ENCODE results near the gene FDXR. TPM values are rescaled to one million over a fixed set of nuclear protein-coding genes. Genes with fewer than 3 reads are reported as not detected.

FDXR gene
- total and polyA plus RNA-seq, 9 of the 15 experiments (the other 6 are each of a cell fraction or from before 2014, with no cell fraction given), result 0.89 to 70.7 (median 30.9) TPM

DNA sequence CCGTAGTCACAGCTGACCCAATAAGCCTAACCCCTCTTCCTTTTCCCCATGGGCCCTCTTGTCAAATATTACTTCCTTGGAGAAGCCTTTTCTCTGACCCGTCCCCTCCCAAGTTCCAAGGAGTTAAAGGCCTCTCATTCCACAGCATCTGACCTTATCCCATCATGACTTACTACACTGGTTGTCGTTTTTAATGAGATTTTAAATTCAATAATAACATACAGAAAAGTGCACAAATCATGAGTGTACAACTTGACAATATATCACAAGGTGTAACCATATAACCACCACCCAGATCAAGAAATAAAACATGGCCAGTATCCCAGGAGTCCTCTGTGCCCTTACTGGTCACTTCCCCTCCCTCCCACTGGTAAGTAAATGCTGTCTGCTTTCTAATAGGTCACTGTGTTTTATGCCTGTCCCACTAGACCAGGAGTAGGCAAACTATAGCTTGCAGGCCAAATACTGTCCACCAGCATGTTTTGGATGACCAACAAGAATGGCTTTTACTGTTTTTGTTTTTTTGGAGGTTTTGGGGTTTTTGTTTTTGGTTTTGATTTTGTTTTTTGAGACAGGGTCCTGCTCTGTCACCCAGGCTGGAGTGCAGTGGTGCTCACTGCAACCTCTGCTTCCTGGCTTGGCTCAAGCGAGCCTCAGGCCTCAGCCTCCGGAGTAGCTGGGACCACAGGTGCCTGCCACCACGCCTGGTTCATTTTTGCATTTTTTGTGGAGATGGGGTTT is 1.2 kb upstream of the FDXR start (continued):
- TF ChIP-seq TEAD4 (IDR thresholded peaks at IDR 0.05; ENCODE audit: low read length) (0 out of 2 replicates have a peak, but pooled peaks have one; percentile 5), TEAD4 (CRISPR knock-in tag; IDR thresholded peaks at IDR 0.05; ENCODE audit: borderline replicate concordance) (no peak), TBP (optimal IDR thresholded peaks at IDR 0.05; ENCODE audit: low read depth, low read length) (peak; percentile 58), NFE2L1 (tag; IDR thresholded peaks at IDR 0.05; ENCODE audit: borderline replicate concordance, low read depth) (no peak; the same call in 1 of the 2 replicates), MEF2D (tag; conservative IDR thresholded peaks at IDR 0.05; ENCODE audit: low read depth) (no peak), ZNF175 (CRISPR knock-in tag; IDR thresholded peaks at IDR 0.05; ENCODE audit: low read depth) (peak; percentile 82), ZNF644 (tag; IDR thresholded peaks at IDR 0.05; ENCODE audit: low read depth) (peak; percentile 22; the same call in 1 of the 2 replicates), ZNF354B (CRISPR knock-in tag; IDR thresholded peaks at IDR 0.05) (no peak), ZBTB7A (IDR thresholded peaks at IDR 0.05; ENCODE audit: borderline replicate concordance, control insufficient read depth, low read depth, low read length) (no peak), GATA2 (CRISPR knock-in tag; IDR thresholded peaks at IDR 0.05) (no peak), MYC (IDR thresholded peaks at IDR 0.05; ENCODE audit: low read depth, low read length) (no peak), MYC (CRISPR knock-in tag; IDR thresholded peaks at IDR 0.05; ENCODE audit: borderline replicate concordance, low read depth) (peak; percentile 10; the same call in 1 of the 2 replicates), NR2C2 (CRISPR knock-in tag; IDR thresholded peaks at IDR 0.05) (no peak), NR2C2 (tag; IDR thresholded peaks at IDR 0.05) (peak; percentile 43; the same call in 1 of the 2 replicates), XRCC3 (IDR thresholded peaks at IDR 0.05) (no peak), ZNF584 (CRISPR knock-in tag; IDR thresholded peaks at IDR 0.05; ENCODE audit: low read depth) (peak; percentile 57; the same call in 1 of the 2 replicates), XRCC5 (IDR thresholded peaks at IDR 0.05; ENCODE audit: low read depth, low read length) (no peak), C11orf30 (IDR thresholded peaks at IDR 0.05; ENCODE audit: low read depth) (peak; percentile 43; the same call in 1 of the 2 replicates), SREBF2 (CRISPR knock-in tag; IDR thresholded peaks at IDR 0.05) (no peak), ESRRB (CRISPR knock-in tag; IDR thresholded peaks at IDR 0.05; ENCODE audit: borderline replicate concordance) (no peak)
- TF ChIP-seq, protein P1, sequence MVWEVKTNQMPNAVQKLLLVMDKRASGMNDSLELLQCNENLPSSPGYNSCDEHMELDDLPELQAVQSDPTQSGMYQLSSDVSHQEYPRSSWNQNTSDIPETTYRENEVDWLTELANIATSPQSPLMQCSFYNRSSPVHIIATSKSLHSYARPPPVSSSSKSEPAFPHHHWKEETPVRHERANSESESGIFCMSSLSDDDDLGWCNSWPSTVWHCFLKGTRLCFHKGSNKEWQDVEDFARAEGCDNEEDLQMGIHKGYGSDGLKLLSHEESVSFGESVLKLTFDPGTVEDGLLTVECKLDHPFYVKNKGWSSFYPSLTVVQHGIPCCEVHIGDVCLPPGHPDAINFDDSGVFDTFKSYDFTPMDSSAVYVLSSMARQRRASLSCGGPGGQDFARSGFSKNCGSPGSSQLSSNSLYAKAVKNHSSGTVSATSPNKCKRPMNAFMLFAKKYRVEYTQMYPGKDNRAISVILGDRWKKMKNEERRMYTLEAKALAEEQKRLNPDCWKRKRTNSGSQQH (CRISPR knock-in tag; IDR thresholded peaks at IDR 0.05), result no peak
